ENCODE results near the gene NEDD4. TPM values are rescaled to one million over a fixed set of nuclear protein-coding genes. Genes with fewer than 3 reads are reported as not detected.
"Not testable (repeated sequence)": the region's sequence is repeated elsewhere in the genome, so short reads cannot be mapped to it uniquely, and the experiment has no call there.

The NEDD4 gene
- total RNA-seq, 8 experiments from 2014 or later = 5.2 to 14.0 (median 11.1) TPM

- 7 to 100% (median 75%) methylated on average over 1 to 3 of the region's 4 CpGs; no CpG with 5 or more reads in 4 of the 10 experiments for WGBS, 10 experiments
- in situ Hi-C loops (cut with MboI; ENCODE audit: low pct_unique_long_range_greater_than_20kb in 2 of 9, low sequenced_read_pairs in 9 of 9, unreplicated experiment in 9 of 9) = loop anchor here in 2 of 9 experiments (5.0 to 25.0 kb wide), 2 partner anchors 134 to 149 kb away; no protein-coding TSS in a partner anchor
Measured at GRCh38 chr15:55796321-55796965, 197.0 kb downstream of the NEDD4 start.

GRCh38 chr15:55795031-55795430 lies 198.4 kb downstream of the NEDD4 start:
- ATAC-seq (replicated peaks in 6 of 8) = no peak
- Histone ChIP-seq H3K4me1 (replicated peaks in 1 of 2) (peaks cover 6 to 12% of the 10 kb centered on the region in 2 donors), H3K4me3 (no peak overlapping the region), H3K27ac (no peak overlapping the region)
- in situ Hi-C loops (cut with MboI; ENCODE audit: low pct_unique_long_range_greater_than_20kb in 2 of 9, low sequenced_read_pairs in 9 of 9, unreplicated experiment in 9 of 9) = loop anchor here in 2 of 9 experiments (5.0 to 25.0 kb wide), 2 partner anchors 133 to 148 kb away; no protein-coding TSS in a partner anchor

More at GRCh38 chr15:55796321-55796965, 197.0 kb downstream of the NEDD4 start:
- Histone ChIP-seq H3K27ac (no peak overlapping the region), H3K4me1 (replicated peaks in 1 of 2) (peaks cover 6 to 12% of the 10 kb centered on the region in 2 donors), H3K4me3 (no peak overlapping the region)
- ATAC-seq (replicated peaks in 6 of 8) = no peak

GRCh38 chr15:55791551-55792400 lies 201.6 kb downstream of the NEDD4 start:
- Histone ChIP-seq H3K4me3 (no peak overlapping the region), H3K27ac (no peak overlapping the region), H3K4me1 (replicated peaks in 1 of 2) (no peaks in the 10 kb centered on the region)
- in situ Hi-C loops (cut with MboI; ENCODE audit: low pct_unique_long_range_greater_than_20kb in 2 of 9, low sequenced_read_pairs in 9 of 9, unreplicated experiment in 9 of 9) = loop anchor here in 1 of 9 experiments (25.0 kb wide), 1 partner anchor 129 kb away; no protein-coding TSS in a partner anchor
- ATAC-seq (replicated peaks in 6 of 8) = peak in 3 of 8 experiments; percentile 66 to 97 (median 97)
- WGBS, 10 experiments = 90 to 100% (median 92%) methylated on average over 2 of the region's 3 CpGs; no CpG with 5 or more reads in 7 of the 10 experiments

GRCh38 chr15:55789066-55789660 lies 204.2 kb downstream of the NEDD4 start:
- WGBS, 10 experiments = 26 to 100% (median 88%) methylated on average over 1 to 8 of the region's 8 CpGs; no CpG with 5 or more reads in 1 of the 10 experiments
- no peak for ATAC-seq (replicated peaks in 6 of 8)

GRCh38 chr15:55786341-55786740 lies 207.1 kb downstream of the NEDD4 start:
- in situ Hi-C loops (cut with MboI; ENCODE audit: low pct_unique_long_range_greater_than_20kb in 2 of 9, low sequenced_read_pairs in 9 of 9, unreplicated experiment in 9 of 9) = loop anchor here in 2 of 9 experiments (10.0 to 25.0 kb wide), 2 partner anchors 124 to 132 kb away; no protein-coding TSS in a partner anchor
- H3K27ac ChIP-seq = no peak overlapping the region
- no peak overlapping the region for H3K4me3 ChIP-seq
- 37 to 100% (median 49%) methylated on average over 1 to 2 of the region's 3 CpGs; no CpG with 5 or more reads in 6 of the 10 experiments for WGBS, 10 experiments
- H3K4me1 ChIP-seq (replicated peaks in 1 of 2) = peaks cover 5 to 25% of the 10 kb centered on the region in 2 donors
- ATAC-seq (replicated peaks in 6 of 8) = no peak

More at GRCh38 chr15:55789066-55789660, 204.2 kb downstream of the NEDD4 start:
- Histone ChIP-seq H3K4me1 (replicated peaks in 1 of 2) (peaks cover 5 to 17% of the 10 kb centered on the region in 2 donors), H3K27ac (no peak overlapping the region), H3K4me3 (no peak overlapping the region)
- in situ Hi-C loops (cut with MboI; ENCODE audit: low pct_unique_long_range_greater_than_20kb in 2 of 9, low sequenced_read_pairs in 9 of 9, unreplicated experiment in 9 of 9) = loop anchor here in 2 of 9 experiments (10.0 to 25.0 kb wide), 2 partner anchors 127 to 134 kb away; no protein-coding TSS in a partner anchor

GRCh38 chr15:55785593-55785992 lies 207.8 kb downstream of the NEDD4 start:
- H3K27ac ChIP-seq; H3K4me3 ChIP-seq; ATAC-seq (replicated peaks in 6 of 8): not testable (repeated sequence)
- in situ Hi-C loops (cut with MboI; ENCODE audit: low pct_unique_long_range_greater_than_20kb in 2 of 9, low sequenced_read_pairs in 9 of 9, unreplicated experiment in 9 of 9) = loop anchor here in 2 of 9 experiments (10.0 to 25.0 kb wide), 2 partner anchors 123 to 131 kb away; no protein-coding TSS in a partner anchor
- 61 to 80% (median 70%) methylated on average over 1 to 4 of the region's 9 CpGs; no CpG with 5 or more reads in 7 of the 10 experiments for WGBS, 10 experiments
- H3K4me1 ChIP-seq (replicated peaks in 1 of 2) = peaks cover 5 to 25% of the 10 kb centered on the region in 2 donors

GRCh38 chr15:55784286-55784685 lies 209.1 kb downstream of the NEDD4 start:
- ATAC-seq (replicated peaks in 6 of 8) = peak in 3 of 8 experiments; percentile 23 to 72 (median 38)
- Histone ChIP-seq H3K4me3 (no peak overlapping the region), H3K27ac (no peak overlapping the region), H3K4me1 (replicated peaks in 1 of 2) (peaks cover 5 to 25% of the 10 kb centered on the region in 2 donors)
- in situ Hi-C loops (cut with MboI; ENCODE audit: low pct_unique_long_range_greater_than_20kb in 2 of 9, low sequenced_read_pairs in 9 of 9, unreplicated experiment in 9 of 9) = loop anchor here in 2 of 9 experiments (10.0 to 25.0 kb wide), 2 partner anchors 122 to 129 kb away; no protein-coding TSS in a partner anchor

GRCh38 chr15:55782901-55783300 lies 210.5 kb downstream of the NEDD4 start:
- no peak overlapping the region for H3K27ac ChIP-seq
- H3K4me3 ChIP-seq = no peak overlapping the region
- peak in 5 of 8 experiments; percentile 11 to 71 (median 23) for ATAC-seq (replicated peaks in 6 of 8)
- in situ Hi-C loops (cut with MboI; ENCODE audit: low pct_unique_long_range_greater_than_20kb in 2 of 9, low sequenced_read_pairs in 9 of 9, unreplicated experiment in 9 of 9) = loop anchor here in 2 of 9 experiments (10.0 to 25.0 kb wide), 2 partner anchors 121 to 128 kb away; no protein-coding TSS in a partner anchor
- H3K4me1 ChIP-seq (replicated peaks in 1 of 2) = peaks cover 5 to 25% of the 10 kb centered on the region in 2 donors
- 7 to 88% (median 60%) methylated on average over 1 to 3 of the region's 3 CpGs; no CpG with 5 or more reads in 3 of the 10 experiments for WGBS, 10 experiments

- WGBS, 10 experiments = 25 to 87% (median 57%) methylated on average over 1 to 2 of the region's 2 CpGs; no CpG with 5 or more reads in 5 of the 10 experiments
- Histone ChIP-seq H3K4me1 (replicated peaks in 1 of 2) (peaks cover 0 to 13% of the 10 kb centered on the region in 2 donors), H3K4me3 (no peak overlapping the region), H3K27ac (no peak overlapping the region)
- in situ Hi-C loops (cut with MboI; ENCODE audit: low pct_unique_long_range_greater_than_20kb in 2 of 9, low sequenced_read_pairs in 9 of 9, unreplicated experiment in 9 of 9) = loop anchor here in 2 of 9 experiments (10.0 to 25.0 kb wide), 2 partner anchors 118 to 125 kb away; no protein-coding TSS in a partner anchor
- no peak for ATAC-seq (replicated peaks in 6 of 8)
Measured at GRCh38 chr15:55780292-55780691, 213.1 kb downstream of the NEDD4 start.

GRCh38 chr15:55778932-55779331 lies 214.5 kb downstream of the NEDD4 start:
- no peak overlapping the region for H3K4me3 ChIP-seq
- no peak overlapping the region for H3K27ac ChIP-seq
- 13 to 82% (median 62%) methylated on average over 2 to 3 of the region's 3 CpGs; no CpG with 5 or more reads in 4 of the 10 experiments for whole genome bisulfite sequencing, 10 experiments
- peaks cover 0 to 6% of the 10 kb centered on the region in 2 donors for H3K4me1 ChIP-seq (replicated peaks in 1 of 2)
- in situ Hi-C loops (cut with MboI; ENCODE audit: low pct_unique_long_range_greater_than_20kb in 2 of 9, low sequenced_read_pairs in 9 of 9, unreplicated experiment in 9 of 9) = loop anchor here in 1 of 9 experiments (25.0 kb wide), 1 partner anchor 117 kb away; no protein-coding TSS in a partner anchor
- ATAC-seq (replicated peaks in 6 of 8) = no peak
